ENCODE results near the gene CELA3A. TPM values are rescaled to one million over a fixed set of nuclear protein-coding genes. Genes with fewer than 3 reads are reported as not detected.
A peak's percentile ranks its signal among the peaks of the same experiment; 100 is the strongest.
"Not testable (repeated sequence)": the region's sequence is repeated elsewhere in the genome, so short reads cannot be mapped to it uniquely, and the experiment has no call there.

The CELA3A gene
- total RNA-seq, 1 donor: not detected

DNA sequence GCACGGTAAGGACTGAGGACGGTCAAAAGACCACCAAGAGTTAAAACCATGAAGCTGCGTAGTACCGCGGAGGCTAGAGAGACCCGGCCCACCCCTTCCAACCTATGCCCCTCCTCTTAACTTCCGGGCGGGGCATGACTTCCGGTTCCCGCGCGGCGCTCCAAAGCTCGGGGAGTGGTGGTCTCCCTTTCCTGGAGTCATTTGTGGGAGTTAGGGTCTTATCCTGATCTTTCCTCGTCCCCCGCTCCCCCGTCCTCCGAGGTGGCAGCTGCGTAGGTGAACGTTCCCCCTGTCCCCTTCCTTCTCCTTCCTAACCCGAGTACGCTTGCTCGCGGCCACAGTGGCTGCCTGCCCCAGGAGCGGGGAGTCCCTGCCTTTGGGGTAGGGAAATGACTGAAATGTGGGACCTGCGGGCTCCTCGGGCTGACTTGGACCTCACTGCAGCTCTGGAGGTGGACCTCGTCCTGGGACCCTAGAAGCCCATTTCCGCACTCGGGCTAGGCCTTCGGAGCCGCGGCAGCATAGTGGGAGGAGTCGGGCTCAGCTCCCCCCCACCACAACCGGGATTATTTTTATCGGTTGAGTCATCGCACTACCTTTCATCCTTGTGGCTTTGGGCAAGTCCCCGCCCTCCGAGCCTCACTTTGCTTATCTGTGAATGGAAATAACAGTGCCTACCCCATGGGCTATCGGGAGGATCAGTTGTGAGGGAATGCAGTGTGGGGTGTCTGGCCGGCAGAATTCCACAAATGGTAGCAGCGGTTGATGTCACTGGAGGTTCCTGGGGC, 24.1 kb downstream of the CELA3A start:
- peak overlapping the region; percentile 100 for H3K4me3 ChIP-seq (ENCODE audit: low read length)
- no peaks in the 10 kb centered on the region for H3K9me3 ChIP-seq (ENCODE audit: low read depth, low read length)
- peaks cover 44% of the 10 kb centered on the region for H3K4me1 ChIP-seq (ENCODE audit: insufficient read depth, low read length)
- no peaks in the 10 kb centered on the region for H3K27me3 ChIP-seq (ENCODE audit: insufficient read depth, low read length)

DNA sequence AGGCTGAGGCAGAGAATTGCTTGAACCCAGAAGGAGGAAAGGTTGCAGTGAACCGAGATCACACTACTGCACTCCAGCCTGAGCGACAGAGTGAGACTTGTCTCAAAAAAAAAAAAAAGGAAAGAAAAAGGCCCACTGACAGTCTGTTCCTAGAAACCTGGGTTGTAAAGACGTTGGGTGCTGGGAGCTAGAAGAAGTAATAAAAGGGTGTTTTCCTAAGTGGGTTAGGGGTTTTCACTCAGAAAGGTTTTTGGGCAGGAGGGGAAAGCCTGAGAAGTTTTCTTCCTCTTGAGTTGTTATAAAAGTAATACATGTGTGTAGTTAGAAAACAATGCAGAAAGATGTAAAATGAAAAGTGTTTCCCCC, 25.4 kb downstream of the CELA3A start:
- no peaks in the 10 kb centered on the region for H3K9me3 ChIP-seq (ENCODE audit: low read depth, low read length)
- no peaks in the 10 kb centered on the region for H3K27me3 ChIP-seq (ENCODE audit: insufficient read depth, low read length)
- H3K4me1 ChIP-seq (ENCODE audit: insufficient read depth, low read length): peaks cover 56% of the 10 kb centered on the region
- no peak overlapping the region for H3K4me3 ChIP-seq (ENCODE audit: low read length)

DNA sequence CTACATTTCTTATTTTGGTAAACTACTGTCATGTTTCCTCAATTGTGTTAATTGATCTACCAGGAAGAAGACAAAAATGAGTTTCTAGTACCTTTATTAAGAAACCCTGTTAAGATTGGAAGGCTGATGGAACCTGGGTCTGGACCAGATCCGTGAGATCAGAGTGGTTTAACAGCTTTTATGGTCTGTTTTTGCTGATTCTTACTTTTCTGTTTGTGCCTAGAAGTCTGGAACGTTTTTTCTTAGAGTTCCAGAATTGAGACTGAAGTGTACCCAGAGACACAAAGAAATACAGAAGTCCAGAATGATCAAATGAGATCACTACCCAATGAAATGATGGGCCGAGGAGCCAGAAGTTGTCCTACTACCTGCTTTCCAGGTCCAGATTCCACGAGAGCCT, 28.6 kb downstream of the CELA3A start:
- peaks cover 40% of the 10 kb centered on the region for H3K4me1 ChIP-seq (ENCODE audit: insufficient read depth, low read length)
- H3K4me3 ChIP-seq (ENCODE audit: low read length): no peak overlapping the region
- no peaks in the 10 kb centered on the region for H3K27me3 ChIP-seq (ENCODE audit: insufficient read depth, low read length)
- no peaks in the 10 kb centered on the region for H3K9me3 ChIP-seq (ENCODE audit: low read depth, low read length)

DNA sequence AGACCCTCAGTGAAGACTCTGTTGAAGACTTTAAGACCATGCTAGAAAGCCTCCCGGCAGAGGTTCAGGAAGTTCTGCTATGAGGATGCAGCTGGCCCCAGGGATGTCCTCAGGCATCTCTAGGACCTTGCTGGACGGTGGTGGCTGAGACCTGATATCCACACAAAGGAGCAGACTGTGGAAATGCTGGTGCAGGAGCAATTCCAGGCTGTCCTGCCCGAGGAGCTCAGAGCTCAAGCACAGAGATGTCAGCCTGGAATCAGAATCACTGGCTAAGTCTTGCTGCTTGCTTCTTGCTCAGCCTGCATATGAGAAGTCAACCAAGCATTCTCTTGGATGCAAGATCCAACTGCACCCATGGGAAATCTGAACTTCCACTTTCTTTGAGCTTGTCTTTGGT, 29.0 kb downstream of the CELA3A start:
- H3K27me3 ChIP-seq (ENCODE audit: insufficient read depth, low read length): no peaks in the 10 kb centered on the region
- peaks cover 40% of the 10 kb centered on the region for H3K4me1 ChIP-seq (ENCODE audit: insufficient read depth, low read length)
- H3K9me3 ChIP-seq (ENCODE audit: low read depth, low read length): no peaks in the 10 kb centered on the region
- H3K4me3 ChIP-seq (ENCODE audit: low read length): no peak overlapping the region

DNA sequence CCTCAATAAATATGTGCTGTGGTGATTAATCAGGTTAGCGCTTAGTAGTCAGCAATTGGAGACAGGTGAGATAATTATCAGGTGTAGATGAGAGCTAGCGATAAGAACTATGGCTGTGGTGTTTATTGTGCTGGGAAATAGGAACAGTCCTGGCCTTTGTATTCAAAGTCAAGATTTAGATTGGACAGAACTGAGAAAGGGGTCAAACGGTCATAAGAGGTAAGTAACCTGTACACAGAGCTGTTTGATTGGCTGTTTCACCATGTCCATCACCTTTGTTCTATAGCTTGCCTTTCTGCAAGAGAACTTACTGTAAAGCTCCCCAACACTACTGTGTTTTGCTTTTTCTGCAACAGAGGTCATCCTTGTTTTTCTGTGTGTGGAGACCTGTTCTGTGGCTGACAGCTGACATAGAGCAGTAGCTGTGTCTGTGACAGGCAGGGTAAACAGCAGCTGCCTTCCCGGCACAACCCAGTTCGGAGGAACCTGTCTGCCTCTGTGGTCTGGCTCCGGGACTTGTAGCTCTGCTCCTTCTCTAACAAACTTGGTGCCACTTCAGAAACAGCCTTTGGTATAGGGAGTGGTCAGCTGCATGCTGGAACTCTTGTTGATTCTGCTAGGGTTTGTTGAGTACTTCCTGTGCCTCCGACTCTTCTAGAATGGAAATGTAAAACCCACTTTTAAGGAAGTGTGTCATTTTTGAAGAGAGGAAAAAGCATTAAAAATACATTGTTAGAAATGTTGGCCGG, 29.9 kb downstream of the CELA3A start:
- no peaks in the 10 kb centered on the region for H3K9me3 ChIP-seq (ENCODE audit: low read depth, low read length)
- peaks cover 34% of the 10 kb centered on the region for H3K4me1 ChIP-seq (ENCODE audit: insufficient read depth, low read length)
- no peak overlapping the region for H3K4me3 ChIP-seq (ENCODE audit: low read length)
- no peaks in the 10 kb centered on the region for H3K27me3 ChIP-seq (ENCODE audit: insufficient read depth, low read length)

DNA sequence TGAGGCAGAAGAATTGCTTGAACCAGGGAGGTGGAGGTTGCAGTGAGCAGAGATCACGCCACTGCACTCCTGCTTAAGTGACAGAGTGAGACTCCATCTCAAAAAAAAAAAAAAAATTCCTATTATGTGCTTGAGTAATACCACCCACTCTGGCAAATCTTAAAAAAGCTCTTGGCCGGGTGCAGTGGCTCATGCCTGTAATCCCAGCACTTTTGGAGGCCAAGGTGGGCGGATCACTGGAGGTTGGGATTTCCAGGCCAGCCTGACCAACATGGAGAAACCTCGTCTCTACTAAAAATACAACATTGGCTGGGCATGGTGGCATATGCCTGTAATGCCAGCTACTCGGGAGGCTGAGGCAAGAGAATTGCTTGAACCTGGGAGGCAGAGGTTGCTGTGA, 33.4 kb downstream of the CELA3A start:
- H3K4me3 ChIP-seq (ENCODE audit: low read length); H3K27me3 ChIP-seq (ENCODE audit: insufficient read depth, low read length); H3K9me3 ChIP-seq (ENCODE audit: low read depth, low read length): not testable (repeated sequence)
- H3K4me1 ChIP-seq (ENCODE audit: insufficient read depth, low read length): peaks cover 56% of the 10 kb centered on the region

DNA sequence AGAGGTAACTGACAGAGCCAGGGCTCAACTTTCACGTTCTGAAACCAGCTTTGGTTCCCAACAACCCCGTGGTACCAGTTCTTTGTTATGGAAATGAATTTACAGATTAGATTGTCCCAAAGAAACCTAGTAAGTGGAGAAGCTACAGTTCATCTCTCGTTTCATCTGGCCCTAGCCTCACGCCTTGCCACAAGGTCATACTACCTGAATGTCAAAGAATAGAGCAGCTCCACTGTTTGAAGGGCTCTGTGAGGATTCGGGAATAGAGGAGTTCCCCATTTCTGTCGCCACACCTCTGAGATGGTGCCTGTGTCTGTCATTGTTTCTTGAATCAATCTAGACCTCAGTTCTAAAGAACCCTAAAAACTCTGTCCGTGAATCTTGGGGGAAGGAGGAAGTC, 36.1 kb downstream of the CELA3A start:
- Histone ChIP-seq H3K4me1 (ENCODE audit: insufficient read depth, low read length) (peaks cover 56% of the 10 kb centered on the region), H3K4me3 (ENCODE audit: low read length) (no peak overlapping the region), H3K9me3 (ENCODE audit: low read depth, low read length) (no peaks in the 10 kb centered on the region), H3K27me3 (ENCODE audit: insufficient read depth, low read length) (no peaks in the 10 kb centered on the region)

DNA sequence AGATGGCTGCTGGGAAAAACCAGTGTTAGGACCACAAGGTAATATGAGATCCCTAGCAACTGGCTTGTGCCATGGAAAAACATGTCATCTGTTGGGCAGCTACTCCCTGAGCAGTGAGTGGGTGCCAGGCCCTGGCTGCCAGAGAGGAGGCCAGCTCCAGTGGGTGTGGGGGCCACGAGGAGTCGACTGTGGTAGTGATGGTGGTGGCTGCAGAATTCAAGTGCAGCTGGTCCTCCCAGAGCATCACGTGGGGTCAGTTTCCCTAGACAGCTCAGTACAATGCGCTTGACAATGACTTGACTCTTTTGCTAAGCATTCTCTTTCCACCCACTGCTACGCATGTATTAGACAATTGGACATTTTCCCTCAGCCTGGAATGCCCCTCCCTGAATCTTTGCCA, 36.6 kb downstream of the CELA3A start:
- H3K27me3 ChIP-seq (ENCODE audit: insufficient read depth, low read length): no peaks in the 10 kb centered on the region
- peaks cover 61% of the 10 kb centered on the region for H3K4me1 ChIP-seq (ENCODE audit: insufficient read depth, low read length)
- H3K9me3 ChIP-seq (ENCODE audit: low read depth, low read length): no peaks in the 10 kb centered on the region
- no peak overlapping the region for H3K4me3 ChIP-seq (ENCODE audit: low read length)

DNA sequence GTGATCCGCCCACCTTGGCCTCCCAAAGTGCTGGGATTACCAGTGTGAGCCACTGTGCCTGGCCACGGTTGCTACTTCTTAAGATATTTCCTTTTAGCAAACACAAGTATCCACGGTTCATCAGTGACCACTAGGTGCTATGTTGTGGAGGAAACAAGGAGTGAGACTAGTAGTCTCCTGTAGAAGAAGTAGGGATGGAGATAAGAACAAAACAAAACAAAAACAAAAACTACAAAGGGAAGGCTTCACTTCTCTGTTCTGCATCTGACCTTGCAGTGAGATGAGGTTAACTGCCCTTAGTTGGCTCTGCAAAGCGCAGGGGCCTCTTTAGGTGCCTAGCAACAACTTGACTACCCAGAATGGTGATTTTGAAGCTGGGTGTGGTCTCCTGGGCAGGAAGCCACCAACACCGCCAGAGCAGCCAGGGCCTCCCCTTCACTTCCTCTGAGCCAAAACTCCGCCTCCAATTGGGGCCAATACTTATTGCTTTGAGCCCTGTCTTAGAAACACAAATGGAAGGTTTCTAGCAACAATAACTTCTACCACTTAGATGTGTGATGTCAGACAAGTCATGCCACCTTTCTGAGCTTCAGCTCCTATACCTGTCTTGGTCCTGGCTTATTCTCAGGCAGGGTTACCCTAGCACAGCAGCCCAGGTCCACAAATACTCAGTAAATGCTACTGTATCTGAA, 38.3 kb downstream of the CELA3A start:
- H3K27me3 ChIP-seq (ENCODE audit: insufficient read depth, low read length): no peaks in the 10 kb centered on the region
- no peaks in the 10 kb centered on the region for H3K9me3 ChIP-seq (ENCODE audit: low read depth, low read length)
- no peak overlapping the region for H3K4me3 ChIP-seq (ENCODE audit: low read length)
- H3K4me1 ChIP-seq (ENCODE audit: insufficient read depth, low read length): peaks cover 72% of the 10 kb centered on the region

DNA sequence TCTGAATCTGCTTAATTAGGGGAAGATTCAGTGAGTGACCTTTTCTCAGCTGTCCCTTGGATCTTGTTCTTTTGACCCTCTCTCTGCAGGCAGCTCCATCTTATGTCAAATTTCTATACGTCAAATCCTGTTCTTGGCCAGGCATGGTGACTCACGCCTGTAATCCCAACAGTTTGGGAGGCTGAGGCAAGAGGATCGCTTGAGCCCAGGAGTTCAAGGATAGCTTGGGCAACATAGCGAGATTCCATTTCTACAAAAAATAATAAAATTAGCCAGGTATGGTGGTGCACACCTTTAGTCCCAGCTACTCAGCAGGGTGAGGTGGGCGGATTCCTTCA, 38.8 kb downstream of the CELA3A start:
- peaks cover 76% of the 10 kb centered on the region for H3K4me1 ChIP-seq (ENCODE audit: insufficient read depth, low read length)
- H3K4me3 ChIP-seq (ENCODE audit: low read length): no peak overlapping the region

DNA sequence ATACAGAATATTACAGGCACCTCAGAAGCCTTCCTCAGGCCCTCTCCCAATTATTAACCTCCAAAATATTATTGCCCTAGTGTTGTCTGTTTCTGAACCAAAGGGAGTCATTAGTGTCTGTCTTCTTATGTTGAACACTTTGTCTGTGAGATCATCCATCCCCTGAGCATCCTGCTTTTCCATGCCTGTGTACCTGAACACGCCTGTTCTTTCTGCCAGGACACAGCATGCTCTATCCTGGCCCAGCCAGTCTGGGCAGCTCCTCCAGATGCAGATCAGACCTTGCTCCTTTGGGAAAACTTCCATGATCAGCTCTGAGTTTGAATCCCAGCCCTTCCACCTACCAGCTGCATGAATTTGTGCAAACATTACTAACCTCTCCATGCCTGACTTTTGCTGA, 40.0 kb downstream of the CELA3A start:
- Histone ChIP-seq H3K4me1 (ENCODE audit: insufficient read depth, low read length) (peaks cover 76% of the 10 kb centered on the region), H3K4me3 (ENCODE audit: low read length) (no peak overlapping the region), H3K27me3 (ENCODE audit: insufficient read depth, low read length) (no peaks in the 10 kb centered on the region), H3K9me3 (ENCODE audit: low read depth, low read length) (no peaks in the 10 kb centered on the region)

More for the DNA sequence above, 38.8 kb downstream of the CELA3A start:
- Histone ChIP-seq H3K27me3 (ENCODE audit: insufficient read depth, low read length) (no peaks in the 10 kb centered on the region), H3K9me3 (ENCODE audit: low read depth, low read length) (no peaks in the 10 kb centered on the region)

DNA sequence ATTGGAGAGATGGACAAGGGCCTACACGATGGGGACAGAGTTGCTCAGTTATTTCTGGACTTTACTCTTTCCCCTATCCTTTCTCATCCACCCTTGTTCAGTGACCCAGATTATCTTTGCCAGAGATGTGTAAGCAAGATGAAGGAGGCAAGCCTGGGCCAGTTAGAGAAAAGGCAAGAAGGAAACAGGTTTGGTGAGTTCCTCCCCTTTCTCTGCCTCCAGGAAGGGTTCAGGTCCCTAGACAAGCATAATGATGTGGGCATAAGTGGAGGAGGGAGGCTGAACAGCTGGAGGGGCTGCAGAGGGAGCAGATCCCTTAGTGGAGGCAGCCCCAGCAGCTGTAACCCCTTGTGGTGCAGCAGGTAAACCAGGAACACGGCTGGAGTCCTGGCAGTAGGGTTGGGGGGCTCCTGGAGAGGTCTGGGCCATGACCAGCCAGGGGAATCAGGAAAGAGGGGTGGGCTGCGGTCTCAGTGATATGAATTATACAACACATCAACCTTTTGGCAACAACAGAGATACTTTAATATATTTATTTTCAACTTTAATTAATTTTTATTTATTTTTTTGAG, 41.8 kb downstream of the CELA3A start:
- H3K9me3 ChIP-seq (ENCODE audit: low read depth, low read length): no peaks in the 10 kb centered on the region
- H3K4me1 ChIP-seq (ENCODE audit: insufficient read depth, low read length): peaks cover 72% of the 10 kb centered on the region
- no peak overlapping the region for H3K4me3 ChIP-seq (ENCODE audit: low read length)
- H3K27me3 ChIP-seq (ENCODE audit: insufficient read depth, low read length): no peaks in the 10 kb centered on the region

DNA sequence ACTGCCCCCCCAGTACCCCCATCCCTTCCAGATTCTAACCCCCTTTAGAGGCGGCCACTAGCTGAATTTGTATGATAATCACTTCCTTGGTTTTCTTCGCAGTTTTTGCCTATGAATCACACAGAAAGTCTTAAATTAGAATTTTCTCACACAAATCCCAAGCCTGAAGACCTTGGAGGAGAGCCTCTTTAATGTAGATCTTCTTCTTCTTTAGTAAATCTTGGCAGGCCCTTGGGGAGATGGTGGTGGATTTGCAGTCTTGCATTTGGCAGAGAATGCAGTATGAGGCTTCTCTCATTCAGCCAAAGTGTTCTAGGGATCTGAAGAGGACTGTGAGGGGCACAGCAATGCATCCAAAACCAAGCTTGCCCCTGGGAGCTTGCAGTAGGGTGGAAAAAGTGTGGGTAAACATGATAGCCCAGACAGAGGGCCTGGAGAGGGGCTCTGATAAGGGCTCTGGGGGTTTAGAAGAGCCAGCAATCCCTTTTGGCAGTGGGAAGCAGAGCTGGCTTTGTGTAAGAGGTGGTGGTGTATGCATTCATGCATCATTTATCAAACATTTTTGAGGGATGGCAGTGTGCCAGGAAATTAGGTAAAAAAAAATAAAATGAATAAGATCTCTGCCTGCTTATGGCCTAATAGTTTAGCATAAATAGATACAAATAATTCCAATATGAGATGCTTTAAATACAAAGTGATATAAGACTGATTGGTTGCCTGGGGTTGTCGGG, 43.4 kb downstream of the CELA3A start:
- peaks cover 73% of the 10 kb centered on the region for H3K4me1 ChIP-seq (ENCODE audit: insufficient read depth, low read length)
- H3K27me3 ChIP-seq (ENCODE audit: insufficient read depth, low read length): no peaks in the 10 kb centered on the region
- H3K9me3 ChIP-seq (ENCODE audit: low read depth, low read length): no peaks in the 10 kb centered on the region
- H3K4me3 ChIP-seq (ENCODE audit: low read length): no peak overlapping the region

DNA sequence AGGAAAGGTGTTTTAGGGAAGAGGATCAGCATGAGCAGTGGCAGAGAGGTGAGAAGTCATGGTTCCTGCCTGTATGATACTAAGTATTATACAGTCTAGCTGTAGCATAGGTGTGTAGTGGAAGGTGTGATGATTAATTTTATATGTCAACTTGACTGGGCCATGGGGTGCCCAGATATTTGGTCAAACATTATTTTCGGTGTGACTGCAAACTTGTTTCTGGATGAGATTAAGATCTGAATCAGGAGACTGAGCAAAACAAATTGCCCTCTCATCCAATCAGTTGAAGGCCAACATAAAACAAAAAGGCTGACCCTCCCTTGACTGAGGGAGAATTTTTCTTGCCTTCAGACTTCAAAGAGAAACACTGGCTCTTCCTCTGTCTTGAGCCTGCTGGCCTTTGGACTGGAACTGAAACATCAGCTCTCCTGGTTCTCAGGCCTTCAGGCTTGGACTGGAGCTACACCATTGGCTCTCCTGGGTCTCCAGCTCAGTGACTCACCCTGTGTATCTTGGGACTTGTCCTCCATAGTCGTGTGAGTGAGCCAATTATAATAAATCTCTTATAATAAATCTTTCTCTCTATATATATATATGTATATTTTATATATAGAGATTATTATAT, 44.3 kb downstream of the CELA3A start:
- H3K4me1 ChIP-seq (ENCODE audit: insufficient read depth, low read length): peaks cover 69% of the 10 kb centered on the region
- H3K27me3 ChIP-seq (ENCODE audit: insufficient read depth, low read length): no peaks in the 10 kb centered on the region

More for the DNA sequence above, 44.3 kb downstream of the CELA3A start:
- Histone ChIP-seq H3K9me3 (ENCODE audit: low read depth, low read length) (no peaks in the 10 kb centered on the region), H3K4me3 (ENCODE audit: low read length) (no peak overlapping the region)

All from mononuclear cell (primary cell).